Upper lobe of left lung (tissue), 4 donors: ENCODE data around the gene KRTAP21-3.

Experiments
- CTCF ChIP-seq, 6 experiments: fragments of 450-650 bp in 4 of 6; fragments of 200-600 bp in 2 of 6; sonication (generic) in 2 of 6; IDR thresholded peaks; one replicate each; pipeline ENCODE4 v1.5.1; 2016 to 2019; ENCODE audit warnings: antibody characterized with exemption in 6 of 6
- EP300 ChIP-seq, 4 donors: sonication (generic); formaldehyde crosslinking; IDR thresholded peaks; one replicate each; pipeline ENCODE4 v1.5.1; 2017; ENCODE audit warnings: antibody characterized with exemption in 4 of 4, control low read depth in 2 of 4
- POLR2A ChIP-seq, 4 donors: fragments of 450-650 bp; IDR thresholded peaks; one replicate each; pipeline ENCODE4 v1.5.1; 2016 to 2017; ENCODE audit warnings: antibody characterized with exemption in 4 of 4, mild to moderate bottlenecking in 2 of 4
- POLR2AphosphoS5 ChIP-seq, 2 donors: sonication (generic); formaldehyde crosslinking; IDR thresholded peaks; one replicate each; pipeline ENCODE4 v1.5.1; 2017; ENCODE audit warnings: antibody characterized with exemption in 2 of 2

GRCh38 chr21:30726726-30727125 lies 8.1 kb upstream of the KRTAP21-3 start:
- TF ChIP-seq POLR2A (IDR thresholded peaks at IDR 0.05) (no peak), EP300 (IDR thresholded peaks at IDR 0.05) (no peak), CTCF (IDR thresholded peaks at IDR 0.05) (no peak), POLR2AphosphoS5 (IDR thresholded peaks at IDR 0.05) (no peak)
